ENCODE results near the gene TMEM217.
A peak's percentile ranks its signal among the peaks of the same experiment; 100 is the strongest.

The TMEM217 gene

GRCh38 chr6:37174515-37175331 lies 83.2 kb downstream of the TMEM217 start:
- Histone ChIP-seq H3K4me1 (ENCODE audit: control insufficient read depth, insufficient read depth, low read length) (peaks cover 3% of the 10 kb centered on the region), H3K36me3 (ENCODE audit: control insufficient read depth, insufficient read depth, low read length) (peaks cover 14% of the 10 kb centered on the region), H3K9me3 (ENCODE audit: control insufficient read depth, low read length) (no peaks in the 10 kb centered on the region), H3K27me3 (ENCODE audit: control insufficient read depth, insufficient read depth, low read length, poor library complexity, severe bottlenecking) (no peaks in the 10 kb centered on the region), H3K27ac (ENCODE audit: insufficient read depth, low read depth, low read length, poor library complexity, severe bottlenecking) (no peak overlapping the region), H3K4me3 (ENCODE audit: insufficient read depth, low read depth, low read length) (no peak overlapping the region)
- WGBS, 2 experiments, result 91% methylated on average over 9 of the region's 10 CpGs

- no peak overlapping the region for H3K4me3 ChIP-seq (ENCODE audit: insufficient read depth, low read depth, low read length)
- no peaks in the 10 kb centered on the region for H3K9me3 ChIP-seq (ENCODE audit: control insufficient read depth, low read length)
- WGBS, 2 experiments, result 94 to 99% methylated on average over 3 of the region's 3 CpGs
- H3K36me3 ChIP-seq (ENCODE audit: control insufficient read depth, insufficient read depth, low read length), result peaks cover 14% of the 10 kb centered on the region
- H3K27ac ChIP-seq (ENCODE audit: insufficient read depth, low read depth, low read length, poor library complexity, severe bottlenecking), result no peak overlapping the region
- peaks cover 3% of the 10 kb centered on the region for H3K4me1 ChIP-seq (ENCODE audit: control insufficient read depth, insufficient read depth, low read length)
- H3K27me3 ChIP-seq (ENCODE audit: control insufficient read depth, insufficient read depth, low read length, poor library complexity, severe bottlenecking), result peaks cover under 1% of the 10 kb centered on the region
Measured at GRCh38 chr6:37174196-37174514, 83.8 kb downstream of the TMEM217 start.

DNA sequence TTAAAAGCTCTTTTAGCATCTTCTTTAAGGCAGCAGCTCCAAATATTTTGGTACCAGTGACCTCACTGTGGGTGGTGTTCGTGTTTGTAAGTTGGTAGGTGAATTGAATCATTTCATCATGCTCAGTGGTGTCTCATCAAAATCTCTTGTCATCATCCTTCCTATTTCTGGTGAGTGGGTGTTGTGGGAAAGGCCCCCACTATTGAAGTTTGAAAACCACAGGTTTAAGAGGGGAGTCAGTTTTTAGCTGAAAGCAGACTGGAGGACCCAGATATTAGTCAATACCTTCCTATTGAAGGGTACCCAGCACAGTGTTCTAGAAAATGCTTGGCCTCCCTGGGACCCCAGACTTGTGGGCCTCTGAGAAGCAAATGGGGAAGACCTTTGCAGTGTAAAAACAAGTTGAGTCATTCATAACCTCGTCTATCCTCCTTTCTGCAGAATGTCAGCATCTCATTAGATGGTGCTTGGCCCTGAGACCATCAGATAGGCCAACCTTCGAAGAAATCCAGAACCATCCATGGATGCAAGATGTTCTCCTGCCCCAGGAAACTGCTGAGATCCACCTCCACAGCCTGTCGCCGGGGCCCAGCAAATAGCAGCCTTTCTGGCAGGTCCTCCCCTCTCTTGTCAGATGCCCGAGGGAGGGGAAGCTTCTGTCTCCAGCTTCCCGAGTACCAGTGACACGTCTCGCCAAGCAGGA lies 84.3 kb downstream of the TMEM217 start:
- Histone ChIP-seq H3K4me1 (ENCODE audit: control insufficient read depth, insufficient read depth, low read length) (peaks cover 3% of the 10 kb centered on the region), H3K9me3 (ENCODE audit: control insufficient read depth, low read length) (no peaks in the 10 kb centered on the region), H3K36me3 (ENCODE audit: control insufficient read depth, insufficient read depth, low read length) (peaks cover 14% of the 10 kb centered on the region), H3K27ac (ENCODE audit: insufficient read depth, low read depth, low read length, poor library complexity, severe bottlenecking) (no peak overlapping the region), H3K27me3 (ENCODE audit: control insufficient read depth, insufficient read depth, low read length, poor library complexity, severe bottlenecking) (peaks cover 6% of the 10 kb centered on the region), H3K4me3 (ENCODE audit: insufficient read depth, low read depth, low read length) (no peak overlapping the region)
- WGBS, 2 experiments, result 88 to 89% methylated on average over 9 of the region's 9 CpGs

DNA sequence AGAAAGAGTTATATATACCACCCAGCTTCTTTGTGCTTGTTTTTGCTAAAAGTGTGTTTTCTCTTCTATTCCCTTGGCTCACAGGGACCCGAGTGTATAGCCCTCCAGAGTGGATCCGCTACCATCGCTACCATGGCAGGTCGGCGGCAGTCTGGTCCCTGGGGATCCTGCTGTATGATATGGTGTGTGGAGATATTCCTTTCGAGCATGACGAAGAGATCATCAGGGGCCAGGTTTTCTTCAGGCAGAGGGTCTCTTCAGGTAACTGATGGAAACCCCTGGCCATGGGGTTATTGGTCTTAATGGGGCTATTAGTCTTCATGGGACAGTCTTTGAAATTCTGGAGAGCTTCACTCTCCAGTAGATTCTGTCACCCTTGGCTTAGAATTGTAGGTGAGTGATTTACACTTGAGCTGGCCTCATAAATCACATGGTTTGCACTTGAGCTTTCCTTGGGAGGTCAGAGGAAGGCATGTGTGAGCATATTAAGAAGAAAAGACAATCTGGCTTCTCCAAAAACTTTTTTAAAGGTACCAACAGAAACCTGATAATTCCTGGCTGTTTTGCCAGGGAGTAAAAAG lies 84.9 kb downstream of the TMEM217 start:
- no peak overlapping the region for H3K4me3 ChIP-seq (ENCODE audit: insufficient read depth, low read depth, low read length)
- no peak overlapping the region for H3K27ac ChIP-seq (ENCODE audit: insufficient read depth, low read depth, low read length, poor library complexity, severe bottlenecking)
- 94 to 95% methylated on average over 7 of the region's 7 CpGs for WGBS, 2 experiments
- no peaks in the 10 kb centered on the region for H3K9me3 ChIP-seq (ENCODE audit: control insufficient read depth, low read length)
- H3K36me3 ChIP-seq (ENCODE audit: control insufficient read depth, insufficient read depth, low read length), result peaks cover 14% of the 10 kb centered on the region
- peaks cover 11% of the 10 kb centered on the region for H3K27me3 ChIP-seq (ENCODE audit: control insufficient read depth, insufficient read depth, low read length, poor library complexity, severe bottlenecking)
- peaks cover 7% of the 10 kb centered on the region for H3K4me1 ChIP-seq (ENCODE audit: control insufficient read depth, insufficient read depth, low read length)

DNA sequence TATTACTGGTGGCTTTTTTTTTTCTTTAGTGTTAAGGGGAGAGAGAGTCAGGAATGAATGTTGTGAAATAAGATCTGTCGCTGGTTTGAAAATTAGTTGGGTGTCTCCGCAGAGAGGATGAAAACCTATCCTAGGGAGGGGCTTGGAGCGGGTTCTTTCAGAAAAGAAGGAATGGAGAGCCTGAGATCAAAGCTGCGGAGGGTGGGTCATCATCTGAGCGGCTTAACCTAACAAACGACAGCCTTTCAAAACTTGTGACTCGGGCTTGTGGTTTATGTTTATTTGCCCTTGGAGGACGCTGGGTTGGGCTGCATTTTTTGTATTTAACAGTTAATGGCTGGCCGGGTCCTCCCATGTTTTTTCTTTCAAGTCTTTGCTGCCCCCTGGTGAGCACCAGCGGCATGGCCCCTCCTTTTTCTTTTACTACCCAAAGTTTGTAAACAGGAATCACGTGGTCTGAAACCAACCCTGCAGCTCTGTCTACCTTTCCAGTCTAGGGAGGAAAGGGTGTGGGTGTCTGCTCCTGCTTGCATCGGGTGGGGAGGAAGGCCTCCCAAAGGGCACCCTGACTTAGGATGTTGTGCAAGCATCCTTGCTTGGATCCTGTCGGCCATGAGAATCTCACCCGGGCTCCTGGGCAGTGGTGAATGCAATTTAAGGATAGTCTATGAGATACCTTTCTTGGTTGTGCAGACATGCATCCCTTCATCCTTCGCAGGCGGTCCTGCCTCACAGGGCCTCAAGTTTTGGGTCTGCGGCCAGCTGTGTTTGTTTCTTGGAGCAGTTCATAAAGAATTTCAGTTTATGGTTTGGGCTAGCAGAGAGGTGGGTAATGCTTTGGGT lies 85.8 kb downstream of the TMEM217 start:
- peaks cover 11% of the 10 kb centered on the region for H3K27me3 ChIP-seq (ENCODE audit: control insufficient read depth, insufficient read depth, low read length, poor library complexity, severe bottlenecking)
- peaks cover 7% of the 10 kb centered on the region for H3K4me1 ChIP-seq (ENCODE audit: control insufficient read depth, insufficient read depth, low read length)
- H3K4me3 ChIP-seq (ENCODE audit: insufficient read depth, low read depth, low read length), result peak overlapping the region; percentile 84
- peaks cover 14% of the 10 kb centered on the region for H3K36me3 ChIP-seq (ENCODE audit: control insufficient read depth, insufficient read depth, low read length)
- H3K27ac ChIP-seq (ENCODE audit: insufficient read depth, low read depth, low read length, poor library complexity, severe bottlenecking), result no peak overlapping the region
- 24 to 25% methylated on average over 17 of the region's 17 CpGs for WGBS, 2 experiments
- no peaks in the 10 kb centered on the region for H3K9me3 ChIP-seq (ENCODE audit: control insufficient read depth, low read length)

DNA sequence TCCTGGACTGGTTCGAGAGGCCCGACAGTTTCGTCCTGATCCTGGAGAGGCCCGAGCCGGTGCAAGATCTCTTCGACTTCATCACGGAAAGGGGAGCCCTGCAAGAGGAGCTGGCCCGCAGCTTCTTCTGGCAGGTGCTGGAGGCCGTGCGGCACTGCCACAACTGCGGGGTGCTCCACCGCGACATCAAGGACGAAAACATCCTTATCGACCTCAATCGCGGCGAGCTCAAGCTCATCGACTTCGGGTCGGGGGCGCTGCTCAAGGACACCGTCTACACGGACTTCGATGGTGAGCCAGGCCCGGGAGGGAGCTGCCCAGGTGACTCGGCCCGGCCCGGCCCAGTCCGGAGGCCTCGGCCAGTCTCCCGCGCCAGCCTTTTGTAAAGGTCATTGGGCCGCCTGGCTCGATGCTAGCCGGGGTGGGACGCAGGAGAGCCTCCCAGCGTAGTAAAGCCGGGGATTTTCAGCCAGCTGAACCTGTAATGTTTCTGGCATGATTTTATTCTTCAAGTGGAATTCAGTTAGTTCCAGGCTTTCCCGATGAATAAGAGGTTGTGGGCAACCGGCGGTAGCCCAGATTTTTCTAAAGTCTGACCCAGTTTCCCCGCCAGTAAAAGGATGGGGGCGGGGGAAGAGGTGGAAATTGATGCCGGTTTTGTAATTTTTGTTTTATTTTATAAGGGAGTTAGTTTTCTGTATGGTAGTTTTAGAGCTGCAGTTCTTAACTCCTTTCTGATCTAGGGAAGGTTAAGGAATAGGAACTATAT lies 86.6 kb downstream of the TMEM217 start:
- H3K4me3 ChIP-seq (ENCODE audit: insufficient read depth, low read depth, low read length), result peak overlapping the region; percentile 84
- H3K36me3 ChIP-seq (ENCODE audit: control insufficient read depth, insufficient read depth, low read length), result peaks cover 14% of the 10 kb centered on the region
- peaks cover 7% of the 10 kb centered on the region for H3K4me1 ChIP-seq (ENCODE audit: control insufficient read depth, insufficient read depth, low read length)
- peaks cover 11% of the 10 kb centered on the region for H3K27me3 ChIP-seq (ENCODE audit: control insufficient read depth, insufficient read depth, low read length, poor library complexity, severe bottlenecking)
- 0 to 1% methylated on average over 45 of the region's 45 CpGs for WGBS, 2 experiments
- H3K27ac ChIP-seq (ENCODE audit: insufficient read depth, low read depth, low read length, poor library complexity, severe bottlenecking), result no peak overlapping the region
- H3K9me3 ChIP-seq (ENCODE audit: control insufficient read depth, low read length), result no peaks in the 10 kb centered on the region

DNA sequence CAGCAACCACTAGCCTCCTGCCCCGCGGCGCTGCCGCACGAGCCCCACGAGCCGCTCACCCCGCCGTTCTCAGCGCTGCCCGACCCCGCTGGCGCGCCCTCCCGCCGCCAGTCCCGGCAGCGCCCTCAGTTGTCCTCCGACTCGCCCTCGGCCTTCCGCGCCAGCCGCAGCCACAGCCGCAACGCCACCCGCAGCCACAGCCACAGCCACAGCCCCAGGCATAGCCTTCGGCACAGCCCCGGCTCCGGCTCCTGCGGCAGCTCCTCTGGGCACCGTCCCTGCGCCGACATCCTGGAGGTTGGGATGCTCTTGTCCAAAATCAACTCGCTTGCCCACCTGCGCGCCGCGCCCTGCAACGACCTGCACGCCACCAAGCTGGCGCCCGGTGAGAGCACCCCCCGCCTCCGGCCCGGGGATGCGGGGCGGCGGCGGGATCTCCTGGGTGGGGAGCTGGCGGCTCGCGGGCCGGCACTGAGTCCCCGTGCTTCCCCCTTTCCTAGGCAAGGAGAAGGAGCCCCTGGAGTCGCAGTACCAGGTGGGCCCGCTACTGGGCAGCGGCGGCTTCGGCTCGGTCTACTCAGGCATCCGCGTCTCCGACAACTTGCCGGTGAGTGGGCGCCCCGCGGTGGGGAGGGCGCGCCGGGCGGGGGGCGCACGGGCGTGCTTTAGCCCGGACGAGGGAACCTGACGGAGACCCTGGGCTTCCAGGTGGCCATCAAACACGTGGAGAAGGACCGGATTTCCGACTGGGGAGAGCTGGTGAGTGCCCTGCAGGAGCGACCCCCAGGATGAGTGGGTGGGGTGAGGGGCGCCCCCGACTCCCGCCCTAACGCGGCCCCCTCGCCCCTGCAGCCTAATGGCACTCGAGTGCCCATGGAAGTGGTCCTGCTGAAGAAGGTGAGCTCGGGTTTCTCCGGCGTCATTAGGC lies 87.4 kb downstream of the TMEM217 start:
- Histone ChIP-seq H3K4me3 (ENCODE audit: insufficient read depth, low read depth, low read length) (peak overlapping the region; percentile 84), H3K9me3 (ENCODE audit: control insufficient read depth, low read length) (no peaks in the 10 kb centered on the region), H3K36me3 (ENCODE audit: control insufficient read depth, insufficient read depth, low read length) (peaks cover 14% of the 10 kb centered on the region), H3K27me3 (ENCODE audit: control insufficient read depth, insufficient read depth, low read length, poor library complexity, severe bottlenecking) (peaks cover 11% of the 10 kb centered on the region), H3K4me1 (ENCODE audit: control insufficient read depth, insufficient read depth, low read length) (peaks cover 7% of the 10 kb centered on the region), H3K27ac (ENCODE audit: insufficient read depth, low read depth, low read length, poor library complexity, severe bottlenecking) (peak overlapping the region; percentile 52)
- WGBS, 2 experiments, result 0% methylated on average over 92 of the region's 92 CpGs

DNA sequence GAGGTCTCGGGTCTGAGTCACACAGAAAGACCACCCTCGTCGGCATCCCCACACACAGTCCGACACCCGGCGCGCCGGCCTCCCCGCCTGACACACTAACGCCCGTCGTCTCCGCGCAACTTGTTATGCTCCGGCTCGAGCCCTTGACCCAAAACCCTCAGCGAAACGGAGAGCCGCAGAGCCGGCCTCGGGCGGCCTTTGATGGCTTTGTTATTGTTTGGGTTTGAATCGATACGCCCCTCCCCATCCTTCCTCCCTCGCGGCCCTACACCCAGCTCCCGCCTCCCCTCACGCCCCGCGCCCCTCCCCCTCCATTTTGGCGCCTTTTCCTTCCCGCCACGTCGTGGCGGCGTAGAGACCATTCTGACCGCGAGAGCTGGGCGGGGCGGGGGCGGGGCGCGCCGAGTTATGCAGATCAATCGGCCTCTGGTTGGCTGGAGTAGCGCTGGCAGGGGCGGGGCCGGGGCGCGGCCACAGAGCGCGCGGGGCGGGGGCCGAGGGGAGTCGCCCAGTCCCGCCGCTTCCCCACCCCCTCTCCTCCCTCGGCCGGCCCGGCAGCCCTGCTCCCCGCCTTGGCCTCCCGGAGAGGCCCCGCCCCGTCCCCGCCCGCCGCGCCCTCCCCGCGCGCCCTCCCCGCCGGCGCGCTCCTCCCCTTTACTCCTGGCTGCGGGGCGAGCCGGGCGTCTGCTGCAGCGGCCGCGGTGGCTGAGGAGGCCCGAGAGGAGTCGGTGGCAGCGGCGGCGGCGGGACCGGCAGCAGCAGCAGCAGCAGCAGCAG lies 88.3 kb downstream of the TMEM217 start, which contains the start of gene PIM1:
Gene PIM1, plus strand, starts transcription at position 657 of the 777 bp plus-strand sequence. CDS start 424 bp downstream, outside the sequence.
- no peaks in the 10 kb centered on the region for H3K9me3 ChIP-seq (ENCODE audit: control insufficient read depth, low read length)
- peak within 1 kb of the TSS; percentile 84 for H3K4me3 ChIP-seq (ENCODE audit: insufficient read depth, low read depth, low read length)
- H3K36me3 ChIP-seq (ENCODE audit: control insufficient read depth, insufficient read depth, low read length), result peaks cover 14% of the 10 kb centered on the region
- peak within 1 kb of the TSS; percentile 89 for H3K27ac ChIP-seq (ENCODE audit: insufficient read depth, low read depth, low read length, poor library complexity, severe bottlenecking)
- 0% methylated on average over 90 of the region's 90 CpGs for WGBS, 2 experiments
- peaks cover 11% of the 10 kb centered on the region for H3K27me3 ChIP-seq (ENCODE audit: control insufficient read depth, insufficient read depth, low read length, poor library complexity, severe bottlenecking)
- peaks cover 7% of the 10 kb centered on the region for H3K4me1 ChIP-seq (ENCODE audit: control insufficient read depth, insufficient read depth, low read length)
